Muscle layer of colon (tissue), 2 donors: ENCODE measurements around the gene HLTF.
"Not testable (repeated sequence)": the region's sequence is repeated elsewhere in the genome, so short reads cannot be mapped to it uniquely, and the experiment has no call there.

Experiments used
- H3K27ac ChIP-seq: one replicate; pipeline ENCODE4 v1.7.0; 2013; ENCODE audit warnings: low read depth, mild to moderate bottlenecking, low read length, moderate library complexity
- H3K27me3 ChIP-seq, 2 donors: one replicate each; pipeline ENCODE4 v1.7.0; 2013; ENCODE audit warnings: low read length in 2 of 2, mild to moderate bottlenecking in 2 of 2; ENCODE audit not compliant: insufficient read depth in 2 of 2, control insufficient read depth in 1 of 2
- H3K36me3 ChIP-seq: one replicate; pipeline ENCODE4 v1.7.0; 2013; ENCODE audit warnings: mild to moderate bottlenecking, low read length; ENCODE audit not compliant: insufficient read depth
- H3K4me1 ChIP-seq: one replicate; pipeline ENCODE4 v1.7.0; 2013; ENCODE audit warnings: mild to moderate bottlenecking, low read length; ENCODE audit not compliant: insufficient read depth
- H3K4me3 ChIP-seq, 2 donors: one replicate each; pipeline ENCODE4 v1.7.0; 2013; ENCODE audit warnings: low read length in 2 of 2, low read depth in 1 of 2, mild to moderate bottlenecking in 1 of 2, moderate library complexity in 1 of 2
- H3K9ac ChIP-seq: one replicate; pipeline ENCODE4 v1.7.0; 2013; ENCODE audit warnings: low read length
- H3K9me3 ChIP-seq: one replicate; pipeline ENCODE4 v1.7.0; 2013; ENCODE audit warnings: mild to moderate bottlenecking, low read length
- donor health status: abdominal sarcoma.
- donor health status: Adenocarcinoma of cecum.

Gene HLTF

DNA sequence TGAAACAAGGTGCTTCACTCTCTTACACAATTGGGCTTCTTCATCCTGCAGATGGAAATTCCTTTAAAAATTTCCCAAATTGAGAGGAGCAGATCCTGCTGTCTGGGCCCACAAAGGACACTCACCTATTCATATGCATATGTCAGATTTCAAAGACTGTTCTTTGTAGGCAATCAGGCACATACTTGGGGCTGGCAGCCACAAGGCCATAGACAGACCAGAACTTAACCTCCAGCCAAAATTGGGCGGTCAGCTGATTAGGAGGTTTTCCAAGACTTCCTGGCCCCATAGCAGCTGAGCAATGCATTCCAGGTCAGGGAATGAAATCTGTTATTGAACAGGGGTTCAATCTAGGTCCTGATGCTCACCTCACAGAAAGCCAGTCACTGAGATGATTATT lies 28.1 kb upstream of the HLTF start:
- H3K36me3 ChIP-seq, result no peaks in the 10 kb centered on the region

DNA sequence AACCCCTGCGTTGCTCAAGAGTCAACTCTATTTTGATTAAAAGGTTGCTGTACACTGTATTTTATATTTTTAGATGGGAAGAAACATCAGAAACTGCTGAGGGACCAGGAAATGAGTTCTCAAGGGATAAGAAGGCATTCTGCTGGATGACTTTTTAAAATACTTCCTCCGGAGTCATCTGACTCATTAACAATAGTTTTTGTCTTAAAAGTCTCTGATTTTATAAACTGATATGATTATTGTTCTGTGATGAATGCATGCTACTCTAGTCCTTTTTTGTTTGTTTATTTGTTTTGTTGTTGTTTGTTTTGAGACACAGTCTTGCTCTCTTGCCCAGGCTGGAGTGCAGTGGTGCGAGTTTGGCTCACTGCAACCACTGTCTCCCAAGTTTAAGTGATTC lies 18.2 kb upstream of the HLTF start:
- H3K27ac ChIP-seq, result no peak overlapping the region
- H3K4me3 ChIP-seq, result no peak overlapping the region
- no peak overlapping the region for H3K9ac ChIP-seq
- no peaks in the 10 kb centered on the region for H3K36me3 ChIP-seq
- no peaks in the 10 kb centered on the region for H3K27me3 ChIP-seq
- no peaks in the 10 kb centered on the region for H3K9me3 ChIP-seq
- H3K4me1 ChIP-seq, result no peaks in the 10 kb centered on the region

More for the DNA sequence above, 28.1 kb upstream of the HLTF start:
- Histone ChIP-seq H3K4me1 (peaks cover 10% of the 10 kb centered on the region), H3K4me3 (no peak overlapping the region), H3K27me3 (no peaks in the 10 kb centered on the region), H3K27ac (no peak overlapping the region), H3K9ac (no peak overlapping the region), H3K9me3 (no peaks in the 10 kb centered on the region)

GRCh38 chr3:149101641-149102040 lies 15.3 kb upstream of the HLTF start:
- Histone ChIP-seq H3K27me3 (no peaks in the 10 kb centered on the region), H3K27ac (no peak overlapping the region), H3K4me3 (no peak overlapping the region), H3K9ac (no peak overlapping the region), H3K36me3 (no peaks in the 10 kb centered on the region), H3K4me1 (no peaks in the 10 kb centered on the region), H3K9me3 (no peaks in the 10 kb centered on the region)

- no peak overlapping the region for H3K9ac ChIP-seq
Observed at GRCh38 chr3:149101154-149101553, 14.8 kb upstream of the HLTF start.

DNA sequence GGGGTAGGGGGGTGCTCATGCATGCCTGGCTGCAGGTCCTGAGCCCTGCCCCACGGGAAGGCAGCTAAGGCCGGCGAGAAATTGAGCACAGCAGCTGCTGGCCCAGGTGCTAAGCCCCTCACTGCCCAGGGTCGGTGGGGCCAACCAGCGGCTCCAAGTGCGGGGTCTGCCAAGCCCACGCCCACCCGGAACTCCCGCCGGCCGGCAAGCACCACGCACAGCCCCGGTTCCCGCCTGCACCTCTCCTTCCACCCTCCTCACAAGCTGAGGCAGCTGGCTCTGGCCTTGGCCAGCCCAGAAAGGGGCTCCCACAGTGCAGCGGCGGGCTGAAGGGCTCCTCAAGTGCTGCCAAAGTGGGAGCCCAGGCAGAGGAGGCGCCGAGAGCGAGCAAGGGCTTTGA lies 11.7 kb upstream of the HLTF start:
- H3K9me3 ChIP-seq, H3K4me1 ChIP-seq, H3K27ac ChIP-seq, H3K27me3 ChIP-seq, H3K4me3 ChIP-seq, H3K36me3 ChIP-seq, H3K9ac ChIP-seq: not testable (repeated sequence)

More at GRCh38 chr3:149101154-149101553, 14.8 kb upstream of the HLTF start:
- no peaks in the 10 kb centered on the region for H3K27me3 ChIP-seq
- H3K27ac ChIP-seq, result no peak overlapping the region
- no peaks in the 10 kb centered on the region for H3K36me3 ChIP-seq
- H3K9me3 ChIP-seq, result no peaks in the 10 kb centered on the region
- no peak overlapping the region for H3K4me3 ChIP-seq
- H3K4me1 ChIP-seq, result no peaks in the 10 kb centered on the region

GRCh38 chr3:149095487-149095886 lies 9.2 kb upstream of the HLTF start:
- Histone ChIP-seq H3K27me3 (no peaks in the 10 kb centered on the region), H3K9ac (no peak overlapping the region), H3K4me1 (no peaks in the 10 kb centered on the region), H3K27ac (no peak overlapping the region), H3K9me3 (no peaks in the 10 kb centered on the region), H3K36me3 (no peaks in the 10 kb centered on the region), H3K4me3 (no peak overlapping the region)

DNA sequence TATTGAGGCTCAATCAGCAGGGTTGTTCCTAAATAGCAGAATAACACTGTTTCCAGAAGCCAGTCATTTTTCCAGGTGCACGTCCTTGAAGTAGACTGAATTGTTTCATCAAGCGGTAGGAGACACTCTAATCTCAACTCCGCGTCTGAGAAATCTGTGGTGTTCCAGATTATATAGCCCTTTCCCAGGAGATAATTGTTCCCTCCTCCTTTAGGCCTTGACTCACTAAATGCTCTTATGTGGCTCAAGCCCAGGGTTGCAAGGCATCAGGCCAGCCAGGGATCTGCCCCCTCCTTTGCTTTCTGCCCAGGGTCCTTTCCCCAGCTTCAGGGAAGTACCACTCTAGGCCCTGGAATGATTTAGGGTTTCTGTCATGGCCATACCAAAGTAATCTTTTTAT lies 5.7 kb upstream of the HLTF start:
- Histone ChIP-seq H3K27me3 (no peaks in the 10 kb centered on the region), H3K9me3 (no peaks in the 10 kb centered on the region), H3K27ac (no peak overlapping the region), H3K9ac (no peak overlapping the region), H3K4me1 (no peaks in the 10 kb centered on the region), H3K4me3 (no peak overlapping the region), H3K36me3 (no peaks in the 10 kb centered on the region)

DNA sequence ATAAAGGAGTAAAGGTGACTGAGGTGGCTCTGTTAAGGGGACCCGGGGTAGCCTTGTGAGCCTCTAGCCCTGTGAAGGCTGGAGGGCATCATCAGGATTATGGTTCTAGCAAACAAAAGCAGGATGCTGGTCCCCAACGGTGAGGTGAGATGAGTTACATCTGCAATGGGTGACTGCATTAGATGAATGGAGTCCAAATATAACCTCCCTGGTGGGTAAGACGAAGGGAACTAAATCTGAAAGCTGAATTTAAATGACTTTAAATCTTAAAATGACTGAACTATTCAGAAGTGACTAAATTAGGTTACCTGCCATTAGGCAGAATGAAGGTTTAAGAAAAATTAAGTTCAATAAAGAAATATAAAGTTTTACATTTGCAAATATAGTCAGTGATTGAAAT lies 4.6 kb upstream of the HLTF start:
- Histone ChIP-seq H3K9ac (no peak overlapping the region), H3K27ac (no peak overlapping the region), H3K4me1 (no peaks in the 10 kb centered on the region), H3K9me3 (no peaks in the 10 kb centered on the region), H3K4me3 (no peak overlapping the region), H3K36me3 (no peaks in the 10 kb centered on the region), H3K27me3 (no peaks in the 10 kb centered on the region)

DNA sequence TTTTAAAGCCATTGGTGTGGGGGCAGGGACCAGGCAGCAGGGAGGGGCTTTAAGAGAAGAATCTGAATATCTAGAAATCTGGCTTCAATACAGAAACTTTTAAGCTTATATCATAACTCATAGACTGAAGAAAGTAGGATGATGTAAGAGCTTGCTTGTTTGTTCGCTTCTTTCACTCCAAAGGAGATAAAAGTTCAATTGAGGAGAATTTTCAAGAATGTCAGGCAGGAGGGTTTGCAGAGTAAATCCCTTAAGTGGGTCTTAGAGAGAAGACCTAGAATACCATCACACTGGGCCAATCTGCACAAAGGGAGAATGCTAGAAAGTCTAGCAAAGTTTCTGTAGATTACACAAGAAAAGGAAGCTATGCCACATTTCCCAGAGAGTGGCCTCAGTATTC lies 4.1 kb upstream of the HLTF start:
- H3K4me3 ChIP-seq, result no peak overlapping the region
- H3K9me3 ChIP-seq, result no peaks in the 10 kb centered on the region
- no peaks in the 10 kb centered on the region for H3K36me3 ChIP-seq
- H3K4me1 ChIP-seq, result no peaks in the 10 kb centered on the region
- no peak overlapping the region for H3K27ac ChIP-seq
- H3K9ac ChIP-seq, result no peak overlapping the region
- no peaks in the 10 kb centered on the region for H3K27me3 ChIP-seq

DNA sequence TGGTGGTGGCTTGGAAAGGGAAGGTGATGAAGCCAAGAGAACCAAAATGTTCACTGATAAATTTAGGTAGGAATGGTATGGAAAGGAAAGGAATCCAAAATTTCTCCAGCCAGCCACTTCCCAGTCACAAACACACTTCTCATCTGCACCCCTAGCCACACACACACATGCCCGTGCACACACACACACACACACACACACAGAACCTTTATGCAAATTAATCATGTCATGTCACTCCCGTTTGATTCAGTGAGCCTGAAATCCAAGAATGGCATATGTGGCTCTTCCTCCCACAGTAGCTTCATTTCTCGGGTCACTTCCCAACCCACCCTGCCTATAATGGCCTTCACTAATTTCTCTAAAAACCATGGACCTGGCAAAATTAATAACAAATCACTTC lies 3.1 kb upstream of the HLTF start:
- Histone ChIP-seq H3K9ac (no peak overlapping the region), H3K4me1 (peaks cover 9% of the 10 kb centered on the region), H3K36me3 (no peaks in the 10 kb centered on the region), H3K27ac (no peak overlapping the region), H3K4me3 (no peak overlapping the region), H3K27me3 (no peaks in the 10 kb centered on the region), H3K9me3 (no peaks in the 10 kb centered on the region)

DNA sequence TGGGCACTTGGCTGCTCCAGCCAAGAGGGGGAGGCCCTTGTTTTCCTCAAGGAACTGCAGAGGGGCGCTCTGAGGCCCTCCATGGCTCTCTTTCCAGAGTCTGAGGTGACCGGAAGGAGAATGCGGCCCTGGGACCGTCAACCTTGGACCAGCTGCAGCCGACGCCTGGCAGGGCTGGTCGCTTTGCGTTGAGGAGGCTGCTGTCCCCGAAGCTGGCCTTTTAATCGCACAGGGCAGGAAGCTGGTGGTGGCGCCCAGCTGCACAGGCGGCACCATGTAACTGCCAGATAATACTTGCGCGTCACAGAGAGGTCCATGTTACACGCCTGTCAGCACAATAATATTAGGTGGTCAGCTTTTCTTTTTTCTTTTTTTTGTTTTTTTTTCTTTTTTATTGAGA lies 875 bp upstream of the HLTF start:
- no peaks in the 10 kb centered on the region for H3K9me3 ChIP-seq
- H3K36me3 ChIP-seq, result no peaks in the 10 kb centered on the region
- no peak overlapping the region for H3K4me3 ChIP-seq
- H3K9ac ChIP-seq, result no peak overlapping the region
- no peak overlapping the region for H3K27ac ChIP-seq
- H3K4me1 ChIP-seq, result peaks cover 11% of the 10 kb centered on the region
- H3K27me3 ChIP-seq, result no peaks in the 10 kb centered on the region

DNA sequence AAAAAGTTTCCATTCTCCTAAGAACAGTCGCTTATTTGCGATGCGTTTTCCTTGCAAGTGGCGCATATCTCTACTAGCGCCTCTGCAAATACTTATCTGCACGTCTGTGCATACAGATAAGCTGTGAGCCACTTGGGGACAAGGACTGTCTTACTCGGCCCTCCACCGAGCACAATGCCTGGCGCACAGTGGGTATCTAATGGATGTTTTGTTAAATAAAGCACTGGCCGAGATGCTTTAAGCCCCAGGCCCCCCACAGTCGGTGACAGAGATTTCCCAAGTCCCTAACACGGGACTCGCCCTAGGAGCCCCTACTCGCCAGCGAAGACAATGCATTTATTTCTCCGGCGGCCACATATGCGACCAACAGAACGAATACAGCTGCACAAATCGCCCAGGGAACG lies 503 bp downstream of the HLTF start:
- H3K9ac ChIP-seq, result peak overlapping the region; percentile 23
- no peaks in the 10 kb centered on the region for H3K27me3 ChIP-seq
- H3K27ac ChIP-seq, result peak overlapping the region; percentile 81
- no peaks in the 10 kb centered on the region for H3K36me3 ChIP-seq
- H3K9me3 ChIP-seq, result no peaks in the 10 kb centered on the region
- peak overlapping the region; percentile 79 to 94 for H3K4me3 ChIP-seq
- H3K4me1 ChIP-seq, result peaks cover 11% of the 10 kb centered on the region
